Bronchial epithelial cell (primary cell): ENCODE results near the gene SLC10A2. TPM values are rescaled to one million over a fixed set of nuclear protein-coding genes. Genes with fewer than 3 reads are reported as not detected.

ENCODE experiments used
- DNase-seq: peaks from one replicate; pipeline ENCODE4 v3.0.0-alpha.2; 2010; ENCODE audit warnings: low read depth
- FAIRE-seq: peaks from 2 replicates; lab custom pipeline; 2011; peaks lifted over from hg19 to GRCh38; lab: Jason Lieb, UNC
- H3K27me3 ChIP-seq: 2 replicates; pipeline ENCODE4 v1.5.1; 2011; ENCODE audit warnings: low read length; ENCODE audit not compliant: control insufficient read depth, insufficient read depth
- H3K36me3 ChIP-seq: 2 replicates; pipeline ENCODE4 v1.5.1; 2011; ENCODE audit warnings: low read length; ENCODE audit not compliant: control insufficient read depth, insufficient read depth
- H3K4me3 ChIP-seq: 2 replicates; pipeline ENCODE4 v1.5.1; 2011; ENCODE audit warnings: mild to moderate bottlenecking, low read depth, low read length, control low read depth
- CTCF ChIP-seq: IDR thresholded peaks from 2 replicates; pipeline ENCODE4 v1.5.1; 2011; ENCODE audit warnings: mild to moderate bottlenecking, moderate library complexity, low read length, control low read depth, inconsistent platforms; ENCODE audit not compliant: insufficient read depth, severe bottlenecking
- total RNA-seq: library from RNA; depleted of rRNA; stranded (reverse); fragments of >200 nt; gene quantifications from 2 replicates; pipeline ENCODE4 v1.2.1, GENCODE V29; 2014

The SLC10A2 gene
- total RNA-seq, 1 donor from 2014 or later, result not detected

- FAIRE-seq, result no peak
- H3K27me3 ChIP-seq, result no peaks in the 10 kb centered on the region
- DNase-seq, result no peak
- H3K4me3 ChIP-seq, result no peak overlapping the region
- H3K36me3 ChIP-seq, result no peaks in the 10 kb centered on the region
- TF ChIP-seq CTCF, result no peak
Measured at GRCh38 chr13:103063376-103063775, 2.8 kb downstream of the SLC10A2 start.

DNA sequence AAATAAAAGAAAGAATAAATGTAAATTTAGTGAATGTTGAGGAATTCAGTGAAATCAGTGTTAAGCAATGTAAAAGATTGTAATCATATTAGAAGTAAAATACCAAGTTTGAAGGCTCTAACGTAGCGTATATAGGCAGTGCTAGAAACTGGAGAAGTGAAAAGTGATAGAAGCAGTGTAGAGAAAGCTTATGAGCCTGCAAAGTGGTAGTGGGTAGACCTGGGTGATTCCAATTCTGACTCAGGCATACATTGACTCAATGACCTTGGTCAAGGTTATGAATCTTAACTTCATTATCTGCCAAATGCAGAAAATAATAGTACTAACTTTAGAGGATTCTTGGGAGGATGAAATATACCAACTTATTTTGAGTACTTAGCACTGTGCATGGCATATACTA is 4.1 kb downstream of the SLC10A2 start:
- Histone ChIP-seq H3K27me3 (no peaks in the 10 kb centered on the region), H3K36me3 (no peaks in the 10 kb centered on the region), H3K4me3 (no peak overlapping the region)
- DNase-seq, result no peak
- FAIRE-seq, result no peak
- no peak for TF ChIP-seq CTCF

- DNase-seq (no peak), FAIRE-seq (no peak)
- Histone ChIP-seq H3K4me3 (no peak overlapping the region), H3K27me3 (no peaks in the 10 kb centered on the region), H3K36me3 (no peaks in the 10 kb centered on the region)
- TF ChIP-seq CTCF, result no peak
Measured at GRCh38 chr13:103056008-103056407, 10.2 kb downstream of the SLC10A2 start.

DNA sequence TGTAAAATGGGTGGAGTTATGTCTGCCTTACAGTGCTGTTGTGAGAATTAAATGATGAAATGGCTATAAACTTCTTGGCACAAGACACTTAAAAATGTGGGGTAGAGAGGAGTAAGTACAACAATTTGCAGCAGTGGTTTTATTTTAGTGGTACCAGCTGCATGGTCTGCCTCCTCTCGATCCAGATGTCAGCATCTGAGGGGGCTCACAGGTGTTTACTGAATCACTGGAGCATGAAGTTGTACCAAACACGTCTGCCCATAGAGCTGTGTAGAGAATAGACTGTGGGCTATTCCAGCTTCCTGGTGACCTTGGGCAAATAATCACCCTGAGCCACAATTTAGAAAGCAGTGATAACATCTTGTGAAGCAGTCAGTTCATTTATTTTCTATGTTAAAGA is 11.1 kb downstream of the SLC10A2 start:
- TF ChIP-seq CTCF, result no peak
- DNase-seq, result no peak
- Histone ChIP-seq H3K36me3 (no peaks in the 10 kb centered on the region), H3K4me3 (no peak overlapping the region), H3K27me3 (no peaks in the 10 kb centered on the region)
- no peak for FAIRE-seq

- Histone ChIP-seq H3K36me3 (no peaks in the 10 kb centered on the region), H3K4me3 (no peak overlapping the region), H3K27me3 (no peaks in the 10 kb centered on the region)
- no peak for TF ChIP-seq CTCF
- DNase-seq (peak; percentile 37), FAIRE-seq (no peak)
Measured at GRCh38 chr13:103046676-103047075, 19.5 kb downstream of the SLC10A2 start.

DNA sequence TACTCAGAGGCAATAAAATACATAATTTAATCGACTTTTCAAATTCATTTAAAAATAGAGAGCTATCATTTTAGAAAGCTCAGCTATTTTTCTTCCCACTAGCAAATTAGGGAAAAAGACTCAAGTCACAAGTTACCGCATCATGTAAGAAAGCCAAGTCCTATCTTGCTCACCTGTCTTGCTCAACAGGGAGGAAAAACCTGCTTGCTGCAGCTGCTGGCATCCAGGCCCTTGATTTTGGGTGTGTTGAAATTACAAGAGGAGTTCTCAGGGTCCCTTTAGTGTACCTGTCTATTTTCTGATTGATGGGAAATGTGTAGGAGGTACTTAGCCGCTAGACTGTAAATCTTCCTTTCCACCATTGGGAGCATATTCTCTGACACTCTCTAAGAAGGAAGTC is 22.2 kb downstream of the SLC10A2 start:
- H3K4me3 ChIP-seq, result no peak overlapping the region
- no peak for TF ChIP-seq CTCF
- no peaks in the 10 kb centered on the region for H3K36me3 ChIP-seq
- DNase-seq, result peak; percentile 57
- no peak for FAIRE-seq
- no peaks in the 10 kb centered on the region for H3K27me3 ChIP-seq
